SK-N-SH (cell line): Measurements from ENCODE around the gene ZSWIM1. TPM values are rescaled to one million over a fixed set of nuclear protein-coding genes. Genes with fewer than 3 reads are reported as not detected.
A peak's percentile ranks its signal among the peaks of the same experiment; 100 is the strongest.

Source experiments
- CTCF ChIA-PET: fragments of 300-600, 350-600 bp; formaldehyde crosslinking; extraction: SDS; loops from one replicate; lab custom pipeline; 2021; lab: Yijun Ruan, JAX
- POLR2A ChIA-PET: fragments of 350-600 bp; sonication (Branson Sonifier 250); formaldehyde crosslinking; extraction: SDS; loops from one replicate; lab custom pipeline; 2020; ENCODE audit warnings: antibody characterized with exemption, inconsistent platforms; lab: Yijun Ruan, JAX
- DNase-seq: peaks from one replicate; pipeline ENCODE4 v3.0.0; 2012
- H2AFZ ChIP-seq: fragments of 200-600 bp; sonication (generic); 2 replicates; pipeline ENCODE4 v1.8.1; 2016; ENCODE audit warnings: antibody characterized with exemption, mild to moderate bottlenecking, low read depth
- H3F3A ChIP-seq: fragments of 200-600 bp; sonication (generic); replicated peaks from 2 replicates; pipeline ENCODE3; 2016; ENCODE audit warnings: antibody characterized with exemption, mild to moderate bottlenecking; ENCODE audit not compliant: insufficient read depth
- H3K27ac ChIP-seq, 2 experiments: fragments of 200-500 bp in 1 of 2; fragments of 200-600 bp in 1 of 2; sonication (Bioruptor generic) in 1 of 2; sonication (generic), shearing (Covaris generic) in 1 of 2; 2 replicates each; pipeline versions ENCODE4 v1.5.1 to v1.6.1; 2014 to 2016; ENCODE audit warnings: low read depth in 2 of 2, inconsistent platforms in 1 of 2, low read length in 1 of 2, mild to moderate bottlenecking in 1 of 2, mixed read lengths in 1 of 2
- H3K27me3 ChIP-seq: fragments of 200-600 bp; sonication (generic), shearing (Covaris generic); 2 replicates; pipeline ENCODE4 v1.6.1; 2016; ENCODE audit warnings: mixed run types; ENCODE audit not compliant: insufficient read depth
- H3K36me3 ChIP-seq, 2 experiments: fragments of 200-500 bp in 1 of 2; fragments of 200-600 bp in 1 of 2; sonication (Bioruptor generic) in 1 of 2; sonication (generic) in 1 of 2; replicated peaks in 1 of 2; 2 replicates each; pipeline versions ENCODE3 to v1.5.1; 2014 to 2016; ENCODE audit warnings: low read length in 1 of 2, mild to moderate bottlenecking in 1 of 2; ENCODE audit not compliant: insufficient read depth in 2 of 2, control insufficient read depth in 1 of 2
- H3K4me1 ChIP-seq, 2 experiments: fragments of 200-500 bp in 1 of 2; fragments of 200-600 bp in 1 of 2; sonication (Bioruptor generic) in 1 of 2; sonication (generic), shearing (Covaris generic) in 1 of 2; 2 replicates each; pipeline versions ENCODE4 v1.5.1 to v1.6.1; 2014 to 2016; ENCODE audit warnings: low read depth in 1 of 2, low read length in 1 of 2, mixed run types in 1 of 2; ENCODE audit not compliant: insufficient read depth in 2 of 2, control insufficient read depth in 1 of 2
- H3K4me2 ChIP-seq: fragments of 200-600 bp; sonication (generic), shearing (Covaris generic); 2 replicates; pipeline ENCODE4 v1.6.1; 2017; ENCODE audit warnings: mixed run types
- H3K4me3 ChIP-seq, 2 experiments: fragments of 200-500 bp in 1 of 2; fragments of 200-600 bp in 1 of 2; sonication (Bioruptor generic) in 1 of 2; sonication (generic), shearing (Covaris generic) in 1 of 2; 2 replicates each; pipeline versions ENCODE4 v1.5.1 to v1.8.1; 2014 to 2016; ENCODE audit warnings: low read depth in 2 of 2, inconsistent platforms in 1 of 2, low read length in 1 of 2, mild to moderate bottlenecking in 1 of 2, mixed read lengths in 1 of 2, moderate library complexity in 1 of 2
- H3K79me2 ChIP-seq: fragments of 200-600 bp; sonication (generic); 2 replicates; pipeline ENCODE4 v1.8.1; 2017; ENCODE audit warnings: mild to moderate bottlenecking; ENCODE audit not compliant: insufficient read depth
- H3K9ac ChIP-seq: fragments of 200-600 bp; sonication (generic); 2 replicates; pipeline ENCODE4 v1.6.1; 2017; ENCODE audit warnings: mixed run types
- H3K9me2 ChIP-seq: fragments of 200-600 bp; sonication (generic); 2 replicates; pipeline ENCODE4 v1.6.1; 2017; ENCODE audit warnings: mixed run types
- H3K9me3 ChIP-seq: fragments of 200-600 bp; sonication (generic); 2 replicates; pipeline ENCODE4 v1.6.1; 2017; ENCODE audit warnings: mixed run types, mild to moderate bottlenecking, moderate library complexity
- H4K20me1 ChIP-seq: fragments of 200-600 bp; sonication (generic); 2 replicates; pipeline ENCODE4 v1.6.1; 2017; ENCODE audit warnings: mild to moderate bottlenecking, mixed run types; ENCODE audit not compliant: insufficient read depth
- CHD2 ChIP-seq: fragments of 150-350 bp; IDR thresholded peaks from 2 replicates; pipeline ENCODE4 v1.6.1; 2018; ENCODE audit warnings: low read length; ENCODE audit not compliant: partially characterized antibody
- EP300 ChIP-seq, 2 experiments: IDR thresholded peaks; 2 replicates each; pipeline versions ENCODE4 v1.4.0 to v1.6.1; 2012; ENCODE audit warnings: borderline replicate concordance in 1 of 2, low read depth in 1 of 2, low read length in 1 of 2
- FOSL2 ChIP-seq: IDR thresholded peaks from 2 replicates; pipeline ENCODE4 v1.4.0; 2012; ENCODE audit warnings: low read depth, mild to moderate bottlenecking, moderate library complexity, borderline replicate concordance
- GABPA ChIP-seq: IDR thresholded peaks from 2 replicates; pipeline ENCODE4 v1.4.0; 2012; ENCODE audit warnings: low read depth, mild to moderate bottlenecking
- GATA2 ChIP-seq: sonication (generic); formaldehyde crosslinking; IDR thresholded peaks from 2 replicates; pipeline ENCODE4 v1.5.0; 2020; ENCODE audit warnings: mild to moderate bottlenecking, missing genetic modification reagents
- MEF2A ChIP-seq: IDR thresholded peaks from 2 replicates; pipeline ENCODE4 v1.4.0; 2012; ENCODE audit warnings: low read depth, borderline replicate concordance
- MXI1 ChIP-seq: IDR thresholded peaks from 2 replicates; pipeline ENCODE4 v1.6.1; 2012; ENCODE audit warnings: mild to moderate bottlenecking, low read depth, low read length, improper control_type of control experiment
- POLR2AphosphoS5 ChIP-seq: IDR thresholded peaks from 2 replicates; pipeline ENCODE4 v1.6.1; 2012; ENCODE audit warnings: low read depth, low read length
- RCOR1 ChIP-seq: fragments of 150-350 bp; IDR thresholded peaks from 2 replicates; pipeline ENCODE4 v1.6.1; 2017; ENCODE audit warnings: antibody characterized with exemption, low read length
- REST ChIP-seq: IDR thresholded peaks from 2 replicates; pipeline ENCODE4 v1.6.1; 2012; ENCODE audit warnings: mild to moderate bottlenecking, low read depth, low read length, moderate library complexity
- RFX5 ChIP-seq: IDR thresholded peaks from 2 replicates; pipeline ENCODE4 v1.6.1; 2012; ENCODE audit warnings: mild to moderate bottlenecking, improper control_type of control experiment, low read length
- SMC3 ChIP-seq: IDR thresholded peaks from 2 replicates; pipeline ENCODE4 v1.6.1; 2012; ENCODE audit warnings: low read depth, low read length, improper control_type of control experiment
- YY1 ChIP-seq: IDR thresholded peaks from 2 replicates; pipeline ENCODE4 v1.4.0; 2012; ENCODE audit warnings: low read depth, mild to moderate bottlenecking
- ZBTB33 ChIP-seq: IDR thresholded peaks from 2 replicates; pipeline ENCODE4 v1.4.0; 2012; ENCODE audit warnings: low read depth, borderline replicate concordance
- WGBS: methylation state at CpG from one replicate; pipeline ENCODE4 v1.1.6; 2017; ENCODE audit warnings: low lambda C conversion rate; 5-methylcytosine and 5-hydroxymethylcytosine counted together
- polyA plus RNA-seq, 3 experiments: library from polyadenylated mRNA; depleted of rRNA; stranded (reverse); fragments of >200 nt; gene quantifications; 2 replicates each; pipeline ENCODE4 v1.2.3, GENCODE V29; 2012

ZSWIM1 gene
- polyA plus RNA-seq, 1 of the 3 experiments (the other 2 are of a cell fraction), result 1.8 TPM

DNA sequence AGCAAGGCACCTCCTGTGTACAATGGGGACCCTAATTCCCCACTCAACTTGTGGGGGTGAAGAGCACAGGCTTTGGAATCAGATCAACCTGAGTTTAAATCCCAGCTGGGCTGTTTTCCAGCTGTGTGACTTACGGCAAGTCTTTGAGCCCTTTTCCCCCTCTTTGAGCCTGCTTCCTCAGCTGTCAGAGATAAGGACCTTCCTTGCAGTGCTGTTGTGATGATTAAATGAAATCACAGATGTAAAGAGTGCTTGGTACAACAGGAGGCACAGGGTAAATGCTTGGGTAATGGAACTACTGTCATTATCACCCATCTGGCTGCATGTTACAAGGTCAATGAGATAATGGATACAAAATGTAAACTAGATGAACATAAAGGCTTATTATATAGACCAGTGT lies 44.2 kb upstream of the ZSWIM1 start:
- Histone ChIP-seq H3K9me3 (no peaks in the 10 kb centered on the region), H2AFZ (no peak overlapping the region), H3K27ac (peak overlapping the region in 1 of 2 experiments; percentile 67; a peak in 2 of 4 replicates), H3K79me2 (peaks cover 29% of the 10 kb centered on the region), H3K9ac (no peak overlapping the region), H3K9me2 (no peaks in the 10 kb centered on the region), H3K4me3 (no peak overlapping the region; a peak in 1 of 4 replicates), H3K36me3 (peaks cover 8 to 17% of the 10 kb centered on the region in 2 experiments), H3F3A (peaks cover 15% of the 10 kb centered on the region), H3K4me2 (peak overlapping the region; percentile 38; the same call in 1 of the 2 replicates), H4K20me1 (no peaks in the 10 kb centered on the region), H3K4me1 (peaks cover 8 to 31% of the 10 kb centered on the region in 2 experiments; a peak in 3 of 4 replicates)
- CTCF ChIA-PET, result interaction anchor here (1.8 kb wide), 1 partner anchor 38 kb away, joined by 9 read pairs; no protein-coding TSS in a partner anchor
- POLR2A ChIA-PET, result no interaction called here
- peak; percentile 75 for DNase-seq
- 80% methylated on average over 1 of the region's 1 CpG for WGBS
- TF ChIP-seq FOSL2 (no peak), CHD2 (peak; percentile 25), RFX5 (no peak), GATA2 (CRISPR knock-in tag) (peak; percentile 90), EP300 (IDR thresholded peaks at IDR 0.05; ENCODE audit: borderline replicate concordance in 1 of 2, low read depth in 1 of 2, low read length in 1 of 2) (peak in 1 of 2 experiments; percentile 64; a peak in 2 of 4 replicates), MXI1 (peak; percentile 76; the same call in 1 of the 2 replicates), RCOR1 (peak; percentile 72; the same call in 1 of the 2 replicates)
- TF ChIP-seq, all 33 proteins: peak for 5
- no peaks in the 10 kb centered on the region for H3K27me3 ChIP-seq

- Histone ChIP-seq H3K4me1 (peaks cover 0 to 9% of the 10 kb centered on the region in 2 experiments; a peak in 2 of 4 replicates), H4K20me1 (no peaks in the 10 kb centered on the region), H3K27me3 (no peaks in the 10 kb centered on the region), H3K9me2 (no peaks in the 10 kb centered on the region), H3K36me3 (peaks cover 23 to 46% of the 10 kb centered on the region in 2 experiments), H3K9ac (no peak overlapping the region), H3K4me3 (no peak overlapping the region), H3K9me3 (no peaks in the 10 kb centered on the region), H2AFZ (no peak overlapping the region), H3F3A (no peaks in the 10 kb centered on the region), H3K27ac (no peak overlapping the region), H3K79me2 (peaks cover 7% of the 10 kb centered on the region), H3K4me2 (no peak overlapping the region)
- no peak for DNase-seq
- ChIA-PET CTCF (interaction anchor here (1.3 kb wide), 1 partner anchor 797 kb away, joined by 3 read pairs; no protein-coding TSS in a partner anchor), POLR2A (interaction anchor here (0.9 kb wide), 1 partner anchor 15 kb away, joined by 3 read pairs; no protein-coding TSS in a partner anchor)
- WGBS, result 95% methylated on average over 17 of the region's 25 CpGs
- TF ChIP-seq SMC3, result no peak
Measured at GRCh38 chr20:45840700-45841198, 40.3 kb upstream of the ZSWIM1 start.

DNA sequence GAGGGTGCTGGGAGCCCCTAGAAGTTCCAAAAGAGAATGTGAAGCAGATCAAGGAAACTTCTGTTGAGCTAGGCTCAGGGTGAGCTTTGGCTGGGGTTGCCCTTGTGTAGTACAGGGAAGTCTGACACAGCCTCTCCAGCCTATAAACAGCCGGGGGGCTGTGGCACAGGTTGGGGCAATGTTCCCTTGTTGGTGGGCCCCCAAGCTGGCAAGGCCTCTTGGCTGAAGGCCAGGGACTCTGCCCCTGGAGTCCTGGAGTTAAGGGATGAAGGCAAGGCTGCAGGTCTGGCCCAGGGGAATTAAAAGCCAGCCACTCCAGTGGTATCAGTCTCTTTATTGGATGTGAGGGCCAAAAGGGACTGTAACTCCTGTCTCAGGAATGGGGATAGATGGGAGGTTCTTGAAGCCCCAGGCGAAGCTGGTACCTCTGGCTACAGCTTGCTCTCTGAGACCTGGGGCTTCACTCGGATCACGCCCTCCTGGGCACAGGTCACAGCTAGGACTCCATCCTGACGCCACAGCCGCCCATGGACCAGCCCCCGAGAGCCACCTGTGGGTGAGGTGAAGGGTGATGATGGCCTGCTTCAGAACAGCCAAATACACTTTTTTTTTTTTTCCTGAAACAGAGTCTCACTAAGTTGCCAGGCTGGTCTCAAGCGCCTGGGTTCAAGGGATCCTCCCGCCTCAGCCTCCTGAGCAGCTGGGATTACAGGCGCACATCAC lies 39.5 kb upstream of the ZSWIM1 start:
- Histone ChIP-seq H3K4me1 (peaks cover 0 to 4% of the 10 kb centered on the region in 2 experiments; a peak in 2 of 4 replicates), H2AFZ (no peak overlapping the region), H3K27ac (no peak overlapping the region), H3K79me2 (peaks cover 5% of the 10 kb centered on the region), H3K27me3 (no peaks in the 10 kb centered on the region), H3F3A (no peaks in the 10 kb centered on the region), H3K36me3 (peaks cover 32 to 50% of the 10 kb centered on the region in 2 experiments), H3K4me3 (no peak overlapping the region), H3K9me2 (no peaks in the 10 kb centered on the region), H3K4me2 (no peak overlapping the region), H3K9me3 (no peaks in the 10 kb centered on the region), H4K20me1 (no peaks in the 10 kb centered on the region), H3K9ac (no peak overlapping the region)
- WGBS, result 98% methylated on average over 6 of the region's 10 CpGs
- no peak for DNase-seq
- ChIA-PET CTCF (interaction anchor here (0.6 to 1.9 kb wide), 4 partner anchors 10 to 798 kb away, joined by 3 to 6 read pairs (median 4); no protein-coding TSS in a partner anchor), POLR2A (no interaction called here)
- no peak for TF ChIP-seq GABPA
- no peak for TF ChIP-seq POLR2AphosphoS5
- no peak for TF ChIP-seq REST
- no peak for TF ChIP-seq MEF2A
- no peak for TF ChIP-seq ZBTB33
- TF ChIP-seq GATA2 (CRISPR knock-in tag), result no peak
- TF ChIP-seq YY1, result no peak
